ENCODE results near the gene TLL2.

The TLL2 gene

DNA sequence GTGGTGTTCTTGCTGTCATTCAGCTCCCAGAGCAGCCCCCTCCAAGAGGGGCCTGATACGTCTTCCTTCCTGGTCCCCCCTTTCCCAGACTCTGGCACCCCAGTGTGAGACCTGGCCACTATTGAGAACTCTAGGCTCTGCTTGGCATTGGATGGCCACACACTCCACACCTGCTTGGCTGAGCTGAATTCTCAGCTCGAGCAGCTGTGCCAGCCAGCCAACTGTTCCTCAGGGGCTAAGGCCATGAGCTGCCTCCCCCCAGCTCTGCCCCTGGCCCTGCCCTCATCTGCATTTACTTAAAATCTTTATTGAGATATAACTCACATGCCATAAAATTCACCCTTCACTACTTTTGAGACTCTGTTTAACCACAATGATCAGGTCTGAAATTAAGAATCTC, 6.7 kb downstream of the TLL2 start:
- Histone ChIP-seq H3K4me3 (ENCODE audit: low read length, poor library complexity, severe bottlenecking) (no peak overlapping the region), H4K20me1 (ENCODE audit: insufficient read depth, low read length, poor library complexity, severe bottlenecking) (no peaks in the 10 kb centered on the region), H3K27me3 (ENCODE audit: insufficient read depth, low read length, poor library complexity, severe bottlenecking) (no peaks in the 10 kb centered on the region), H3F3A (ENCODE audit: low read depth) (no peaks in the 10 kb centered on the region), H3K4me2 (ENCODE audit: low read depth, low read length, poor library complexity, severe bottlenecking) (no peak overlapping the region), H3K9me2 (replicated peaks; ENCODE audit: low read depth, low read length) (no peaks in the 10 kb centered on the region), H2AFZ (ENCODE audit: low read length) (no peak overlapping the region), H3K79me2 (ENCODE audit: insufficient read depth, low read length) (no peaks in the 10 kb centered on the region), H3K9ac (ENCODE audit: low read depth, low read length, poor library complexity, severe bottlenecking) (no peak overlapping the region), H3K4me1 (ENCODE audit: insufficient read depth, low read length, poor library complexity, severe bottlenecking) (no peaks in the 10 kb centered on the region), H3K9me3 (ENCODE audit: insufficient read depth, low read depth, low read length) (no peaks in the 10 kb centered on the region), H3K36me3 (ENCODE audit: insufficient read depth, low read length) (no peaks in the 10 kb centered on the region)
- TF ChIP-seq, protein P1, sequence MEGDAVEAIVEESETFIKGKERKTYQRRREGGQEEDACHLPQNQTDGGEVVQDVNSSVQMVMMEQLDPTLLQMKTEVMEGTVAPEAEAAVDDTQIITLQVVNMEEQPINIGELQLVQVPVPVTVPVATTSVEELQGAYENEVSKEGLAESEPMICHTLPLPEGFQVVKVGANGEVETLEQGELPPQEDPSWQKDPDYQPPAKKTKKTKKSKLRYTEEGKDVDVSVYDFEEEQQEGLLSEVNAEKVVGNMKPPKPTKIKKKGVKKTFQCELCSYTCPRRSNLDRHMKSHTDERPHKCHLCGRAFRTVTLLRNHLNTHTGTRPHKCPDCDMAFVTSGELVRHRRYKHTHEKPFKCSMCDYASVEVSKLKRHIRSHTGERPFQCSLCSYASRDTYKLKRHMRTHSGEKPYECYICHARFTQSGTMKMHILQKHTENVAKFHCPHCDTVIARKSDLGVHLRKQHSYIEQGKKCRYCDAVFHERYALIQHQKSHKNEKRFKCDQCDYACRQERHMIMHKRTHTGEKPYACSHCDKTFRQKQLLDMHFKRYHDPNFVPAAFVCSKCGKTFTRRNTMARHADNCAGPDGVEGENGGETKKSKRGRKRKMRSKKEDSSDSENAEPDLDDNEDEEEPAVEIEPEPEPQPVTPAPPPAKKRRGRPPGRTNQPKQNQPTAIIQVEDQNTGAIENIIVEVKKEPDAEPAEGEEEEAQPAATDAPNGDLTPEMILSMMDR (conservative IDR thresholded peaks at IDR 0.05; ENCODE audit: low read length): no peak
- no peak for TF ChIP-seq EZH2phosphoT487 (IDR thresholded peaks at IDR 0.05; ENCODE audit: borderline replicate concordance)

DNA sequence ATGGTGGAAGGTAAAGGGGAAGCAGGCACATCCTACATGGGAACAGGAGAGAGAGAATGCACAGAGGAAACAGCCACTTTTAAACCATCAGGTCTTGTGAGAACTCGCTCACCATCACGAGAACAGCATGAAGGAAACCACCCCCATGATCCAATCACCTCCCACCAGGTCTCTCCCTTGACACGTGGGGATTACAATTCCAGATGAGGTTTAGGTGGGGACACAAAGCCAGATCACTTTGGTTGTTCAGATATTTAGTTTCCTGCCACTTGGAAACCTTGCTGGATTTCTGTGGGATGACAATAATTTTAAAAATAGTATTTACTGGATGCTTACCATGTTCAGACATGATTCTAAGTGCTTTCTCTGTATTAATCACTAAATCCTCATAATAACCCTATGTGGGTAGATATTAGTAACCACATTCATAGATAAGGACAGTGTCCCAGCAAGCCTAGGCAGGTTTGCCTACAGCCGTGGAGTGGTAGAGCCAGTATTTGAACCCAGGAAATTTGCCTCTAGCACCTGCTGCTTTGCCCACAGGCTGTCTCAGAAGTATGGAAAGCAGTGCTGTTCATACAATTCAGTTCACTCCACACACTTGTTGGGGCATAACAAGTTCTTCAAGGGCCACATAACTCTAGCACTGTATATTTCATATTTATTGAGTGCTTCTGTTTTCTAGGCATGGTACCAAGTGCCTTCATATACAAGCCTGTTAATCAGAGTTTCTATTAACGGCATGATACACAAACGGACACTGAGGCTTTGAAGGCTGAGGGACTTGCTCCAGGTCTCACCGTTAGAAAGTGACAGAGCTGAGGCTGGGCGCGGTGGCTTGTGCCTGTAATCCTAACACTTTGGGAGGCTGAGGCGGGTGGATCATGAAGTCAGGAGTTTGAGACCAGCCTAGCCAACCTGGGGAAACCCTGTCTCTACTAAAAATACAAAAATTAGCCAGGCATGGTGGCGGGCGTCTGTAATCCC, 8.3 kb downstream of the TLL2 start:
- TF ChIP-seq, protein P1 (conservative IDR thresholded peaks at IDR 0.05; ENCODE audit: low read length): no peak
- no peak for TF ChIP-seq EZH2phosphoT487 (IDR thresholded peaks at IDR 0.05; ENCODE audit: borderline replicate concordance)
- Histone ChIP-seq H3K9ac (ENCODE audit: low read depth, low read length, poor library complexity, severe bottlenecking) (no peak overlapping the region), H3K4me3 (ENCODE audit: low read length, poor library complexity, severe bottlenecking) (no peak overlapping the region), H3K79me2 (ENCODE audit: insufficient read depth, low read length) (no peaks in the 10 kb centered on the region), H3K9me3 (ENCODE audit: insufficient read depth, low read depth, low read length) (no peaks in the 10 kb centered on the region), H2AFZ (ENCODE audit: low read length) (no peak overlapping the region), H3K27me3 (ENCODE audit: insufficient read depth, low read length, poor library complexity, severe bottlenecking) (no peaks in the 10 kb centered on the region), H3K4me2 (ENCODE audit: low read depth, low read length, poor library complexity, severe bottlenecking) (no peak overlapping the region), H4K20me1 (ENCODE audit: insufficient read depth, low read length, poor library complexity, severe bottlenecking) (no peaks in the 10 kb centered on the region), H3F3A (ENCODE audit: low read depth) (no peaks in the 10 kb centered on the region), H3K4me1 (ENCODE audit: insufficient read depth, low read length, poor library complexity, severe bottlenecking) (no peaks in the 10 kb centered on the region), H3K9me2 (replicated peaks; ENCODE audit: low read depth, low read length) (no peaks in the 10 kb centered on the region), H3K36me3 (ENCODE audit: insufficient read depth, low read length) (no peaks in the 10 kb centered on the region)

DNA sequence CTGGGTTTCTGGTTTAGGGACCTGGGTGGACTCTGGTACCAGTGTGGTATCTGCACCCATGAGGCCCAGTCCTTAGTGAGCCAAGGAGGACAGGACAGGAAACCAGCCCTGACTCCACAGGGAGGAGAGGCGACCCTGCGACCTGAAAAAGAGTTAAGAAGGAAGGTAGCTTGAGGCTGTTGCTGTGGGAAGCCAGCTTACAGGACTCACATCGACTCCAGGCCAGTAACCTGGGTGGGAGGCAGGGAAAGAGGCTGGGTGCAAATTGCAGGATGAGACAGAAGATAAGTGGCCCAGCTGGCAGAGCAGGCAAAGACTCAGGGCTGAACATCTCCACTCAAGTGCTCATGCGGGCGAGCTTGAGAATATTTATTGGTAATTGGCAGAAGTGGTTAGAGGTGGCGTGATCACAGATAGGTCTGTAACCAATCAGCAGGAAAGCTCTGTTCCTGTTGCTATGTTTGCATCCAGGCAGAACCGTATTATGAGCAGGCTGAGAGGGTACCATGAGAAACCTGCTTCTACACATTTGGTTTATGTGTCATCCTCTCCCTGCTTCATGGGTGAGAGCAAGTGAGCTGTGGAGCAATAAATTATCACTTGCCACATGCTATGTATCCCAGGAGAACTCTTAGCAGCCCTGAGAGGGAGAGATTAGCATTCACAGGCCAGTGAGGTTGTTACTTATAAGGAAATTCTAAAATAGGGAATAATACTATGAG, 11.0 kb downstream of the TLL2 start:
- Histone ChIP-seq H3K9ac (ENCODE audit: low read depth, low read length, poor library complexity, severe bottlenecking) (no peak overlapping the region), H2AFZ (ENCODE audit: low read length) (no peak overlapping the region)

More for the DNA sequence above, 11.0 kb downstream of the TLL2 start:
- H3K27me3 ChIP-seq (ENCODE audit: insufficient read depth, low read length, poor library complexity, severe bottlenecking): no peaks in the 10 kb centered on the region
- H4K20me1 ChIP-seq (ENCODE audit: insufficient read depth, low read length, poor library complexity, severe bottlenecking): no peaks in the 10 kb centered on the region
- H3K4me3 ChIP-seq (ENCODE audit: low read length, poor library complexity, severe bottlenecking): no peak overlapping the region
- H3K36me3 ChIP-seq (ENCODE audit: insufficient read depth, low read length): no peaks in the 10 kb centered on the region
- no peaks in the 10 kb centered on the region for H3K4me1 ChIP-seq (ENCODE audit: insufficient read depth, low read length, poor library complexity, severe bottlenecking)
- TF ChIP-seq, protein P1 (conservative IDR thresholded peaks at IDR 0.05; ENCODE audit: low read length): no peak
- no peak for TF ChIP-seq EZH2phosphoT487 (IDR thresholded peaks at IDR 0.05; ENCODE audit: borderline replicate concordance)
- H3K9me2 ChIP-seq (replicated peaks; ENCODE audit: low read depth, low read length): no peaks in the 10 kb centered on the region
- H3F3A ChIP-seq (ENCODE audit: low read depth): no peaks in the 10 kb centered on the region
- no peaks in the 10 kb centered on the region for H3K79me2 ChIP-seq (ENCODE audit: insufficient read depth, low read length)
- H3K9me3 ChIP-seq (ENCODE audit: insufficient read depth, low read depth, low read length): no peaks in the 10 kb centered on the region
- H3K4me2 ChIP-seq (ENCODE audit: low read depth, low read length, poor library complexity, severe bottlenecking): no peak overlapping the region

Measured in Loucy (cell line).